GM23248 (cell line): Measurements from ENCODE around the gene SDK2.

Source experiments
- EZH2 ChIP-seq: fragments of 200-600 bp; sonication (generic); IDR thresholded peaks from 2 replicates; pipeline ENCODE4 v1.6.1; 2018; ENCODE audit warnings: antibody characterized with exemption, mild to moderate bottlenecking; ENCODE audit not compliant: insufficient read depth, poor library complexity, severe bottlenecking
- EZH2phosphoT487 ChIP-seq: fragments of 200-600 bp; sonication (generic); IDR thresholded peaks from 2 replicates; pipeline ENCODE4 v1.6.1; 2018; ENCODE audit warnings: antibody characterized with exemption, moderate library complexity, mild to moderate bottlenecking, low read depth; ENCODE audit not compliant: insufficient read depth

- TF ChIP-seq EZH2 (no peak), EZH2phosphoT487 (no peak)
Measured at GRCh38 chr17:73304438-73304837, 339.8 kb downstream of the SDK2 start.
